GM23338 (cell line): ENCODE results near the gene GSTM2. TPM values are rescaled to one million over a fixed set of nuclear protein-coding genes. Genes with fewer than 3 reads are reported as not detected.
"Not testable (repeated sequence)": the region's sequence is repeated elsewhere in the genome, so short reads cannot be mapped to it uniquely, and the experiment has no call there.

Experiments
- ATAC-seq: fragments of 200-7000 bp; cut with Tn5 transposase; 3 replicates; pipeline ENCODE4 v1.9.1; 2020
- DNase-seq: peaks from one replicate; pipeline ENCODE4 v3.0.0-alpha.2; 2015; ENCODE audit warnings: low spot score
- H2AFZ ChIP-seq: fragments of 200-600 bp; sonication (generic); 2 replicates; pipeline ENCODE4 v1.8.0; 2016; ENCODE audit warnings: antibody characterized with exemption, mild to moderate bottlenecking, moderate library complexity
- H3F3A ChIP-seq: fragments of 200-600 bp; sonication (generic); replicated peaks from 2 replicates; pipeline ENCODE4 v1.8.0; 2017; ENCODE audit warnings: antibody characterized with exemption, mixed run types, low read depth
- H3K27ac ChIP-seq: fragments of 200-600 bp; sonication (generic); 2 replicates; pipeline ENCODE4 v1.6.1; 2016; ENCODE audit warnings: low read depth
- H3K27me3 ChIP-seq: fragments of 200-600 bp; sonication (generic); 2 replicates; pipeline ENCODE4 v1.8.0; 2016; ENCODE audit warnings: mild to moderate bottlenecking, mixed run types, moderate library complexity; ENCODE audit not compliant: insufficient read depth
- H3K36me3 ChIP-seq: fragments of 200-600 bp; sonication (generic); 2 replicates; pipeline ENCODE4 v1.8.0; 2016; ENCODE audit warnings: mild to moderate bottlenecking; ENCODE audit not compliant: insufficient read depth
- H3K4me1 ChIP-seq: fragments of 200-600 bp; sonication (generic); 2 replicates; pipeline ENCODE4 v1.8.0; 2016; ENCODE audit warnings: mild to moderate bottlenecking, moderate library complexity; ENCODE audit not compliant: insufficient read depth
- H3K4me2 ChIP-seq: fragments of 200-600 bp; sonication (generic); 2 replicates; pipeline ENCODE4 v1.7.1; 2017; ENCODE audit warnings: mixed run types
- H3K4me3 ChIP-seq: fragments of 200-600 bp; sonication (generic); 2 replicates; pipeline ENCODE4 v1.6.1; 2016; ENCODE audit warnings: mixed run types
- H3K79me2 ChIP-seq: fragments of 200-600 bp; sonication (generic); replicated peaks from 2 replicates; pipeline ENCODE4 v1.8.0; 2017; ENCODE audit warnings: mild to moderate bottlenecking; ENCODE audit not compliant: insufficient read depth
- H3K9me2 ChIP-seq: fragments of 200-600 bp; sonication (generic); 2 replicates; pipeline ENCODE4 v1.8.0; 2017; ENCODE audit not compliant: insufficient read depth
- H4K20me1 ChIP-seq: fragments of 200-600 bp; sonication (generic); replicated peaks from 2 replicates; pipeline ENCODE4 v1.8.0; 2017; ENCODE audit warnings: mild to moderate bottlenecking; ENCODE audit not compliant: insufficient read depth
- H3K27ac Mint-ChIP-seq: 2 replicates; pipeline ENCODE4 v1.8.0; 2020; ENCODE audit warnings: inconsistent platforms, mild to moderate bottlenecking, moderate library complexity, mixed read lengths
- H3K27me3 Mint-ChIP-seq: 3 replicates; pipeline ENCODE4 v1.8.0; 2022; ENCODE audit warnings: low read depth, mild to moderate bottlenecking, moderate library complexity, mixed read lengths, inconsistent platforms; ENCODE audit not compliant: insufficient read depth, poor library complexity
- H3K36me3 Mint-ChIP-seq: 3 replicates; pipeline ENCODE4 v1.8.0; 2021; ENCODE audit warnings: low read depth, mild to moderate bottlenecking, inconsistent platforms, moderate library complexity, mixed read lengths
- H3K4me1 Mint-ChIP-seq: 3 replicates; pipeline ENCODE4 v1.8.0; 2020; ENCODE audit warnings: mild to moderate bottlenecking, inconsistent platforms, mixed read lengths
- H3K4me3 Mint-ChIP-seq: 3 replicates; pipeline ENCODE4 v1.8.0; 2021; ENCODE audit warnings: moderate library complexity, mild to moderate bottlenecking, inconsistent platforms, mixed read lengths
- H3K9me3 Mint-ChIP-seq: 3 replicates; pipeline ENCODE4 v1.8.0; 2020; ENCODE audit warnings: moderate library complexity, mild to moderate bottlenecking, inconsistent platforms, mixed read lengths
- EZH2phosphoT487 ChIP-seq: fragments of 200-600 bp; sonication (generic); IDR thresholded peaks from one replicate; pipeline ENCODE4 v1.8.1; 2018; ENCODE audit warnings: antibody characterized with exemption; ENCODE audit not compliant: unreplicated experiment
- JUNB ChIP-seq: IDR thresholded peaks from one replicate; pipeline ENCODE4 v1.6.1; 2016; ENCODE audit warnings: antibody characterized with exemption; ENCODE audit not compliant: unreplicated experiment
- NANOG ChIP-seq: IDR thresholded peaks from 2 replicates; pipeline ENCODE4 v1.6.1; 2016; ENCODE audit warnings: antibody characterized with exemption, borderline replicate concordance
- POLR2AphosphoS5 ChIP-seq: IDR thresholded peaks from 2 replicates; pipeline ENCODE4 v1.6.1; 2016; ENCODE audit warnings: antibody characterized with exemption, low read depth
- STAT1 ChIP-seq: IDR thresholded peaks from one replicate; pipeline ENCODE4 v1.6.1; 2016; ENCODE audit warnings: antibody characterized with exemption; ENCODE audit not compliant: unreplicated experiment
- ZNF462 ChIP-seq: fragments of 250-450 bp; sonication (Bioruptor Pico); IDR thresholded peaks from 2 replicates; pipeline ENCODE4 v1.5.0; 2020; ENCODE audit warnings: mild to moderate bottlenecking, moderate library complexity
- polyA plus RNA-seq: library from polyadenylated mRNA; unstranded; fragments of >200 nt; fragmentation: Nextera tagmentation; extraction: Ambion mirVana; gene quantifications from 2 replicates; pipeline ENCODE4 v1.2.1, GENCODE V29; 2016
- total RNA-seq: library from RNA; depleted of rRNA; stranded (reverse); fragments of >200 nt; shearing (Covaris generic); gene quantifications from 2 replicates; pipeline ENCODE4 v1.2.3, GENCODE V29; 2014

Gene GSTM2
- total and polyA plus RNA-seq, 2 experiments from 2014 or later: 8.9 to 16.0 TPM

- no peak overlapping the region for H3K27ac Mint-ChIP-seq
- no peak overlapping the region for H3K4me3 Mint-ChIP-seq
- H3K9me3 Mint-ChIP-seq: no peaks in the 10 kb centered on the region
- no peaks in the 10 kb centered on the region for H3K27me3 Mint-ChIP-seq
- Histone ChIP-seq H3K9me2 (no peaks in the 10 kb centered on the region), H3K4me1 (no peaks in the 10 kb centered on the region), H4K20me1 (no peaks in the 10 kb centered on the region), H3K4me2 (no peak overlapping the region), H3F3A (no peaks in the 10 kb centered on the region), H3K4me3 (no peak overlapping the region), H3K36me3 (no peaks in the 10 kb centered on the region), H2AFZ (no peak overlapping the region), H3K27ac (no peak overlapping the region), H3K79me2 (no peaks in the 10 kb centered on the region), H3K27me3 (no peaks in the 10 kb centered on the region)
- H3K36me3 Mint-ChIP-seq: no peaks in the 10 kb centered on the region
- no peaks in the 10 kb centered on the region for H3K4me1 Mint-ChIP-seq
- no peak for DNase-seq
- no peak for TF ChIP-seq NANOG
- no peak for TF ChIP-seq STAT1
- TF ChIP-seq EZH2phosphoT487: no peak
- no peak for TF ChIP-seq JUNB
- no peak for TF ChIP-seq POLR2AphosphoS5
- no peak for TF ChIP-seq ZNF462 (CRISPR knock-in tag)
- ATAC-seq: no peak
Measured at GRCh38 chr1:109697066-109697465, 29.2 kb downstream of the GSTM2 start.

- H3K4me1 ChIP-seq, H3K27ac ChIP-seq, H3K36me3 ChIP-seq, H3K4me2 ChIP-seq, H4K20me1 ChIP-seq, H3K36me3 Mint-ChIP-seq, ATAC-seq, H3K27me3 Mint-ChIP-seq, H3K9me3 Mint-ChIP-seq, H3K27ac Mint-ChIP-seq, H3F3A ChIP-seq, H3K4me3 ChIP-seq, H3K4me1 Mint-ChIP-seq, H3K9me2 ChIP-seq, H3K27me3 ChIP-seq, H3K4me3 Mint-ChIP-seq, DNase-seq, H3K79me2 ChIP-seq, H2AFZ ChIP-seq: not testable (repeated sequence)
Measured at GRCh38 chr1:109697861-109698260, 30.0 kb downstream of the GSTM2 start.

- not testable (repeated sequence) for H3K4me3 Mint-ChIP-seq, H2AFZ ChIP-seq
- peaks cover 10% of the 10 kb centered on the region for H3K9me3 Mint-ChIP-seq
Measured at GRCh38 chr1:109702940-109703339, 35.1 kb downstream of the GSTM2 start.

More at GRCh38 chr1:109702940-109703339, 35.1 kb downstream of the GSTM2 start:
- not testable (repeated sequence) for H3K27me3 Mint-ChIP-seq, H3K27ac Mint-ChIP-seq, H3K9me2 ChIP-seq, ATAC-seq, H3K4me1 Mint-ChIP-seq, H3K36me3 ChIP-seq, H3K36me3 Mint-ChIP-seq, H3F3A ChIP-seq, H3K4me2 ChIP-seq, H3K79me2 ChIP-seq, H3K4me1 ChIP-seq, H3K4me3 ChIP-seq, H3K27me3 ChIP-seq, H3K27ac ChIP-seq, H4K20me1 ChIP-seq
- peak; percentile 0 for DNase-seq
